OCI-LY1 (cell line): Measurements from ENCODE around the gene LPAR4.

Experiments used
- H2AFZ ChIP-seq: fragments of 200-600 bp; sonication (generic), shearing (Covaris generic); 2 replicates; pipeline ENCODE4 v1.6.0; 2014; ENCODE audit warnings: antibody characterized with exemption, mild to moderate bottlenecking, low read length
- H3F3A ChIP-seq: fragments of 200-600 bp; sonication (generic), shearing (Covaris generic); 2 replicates; pipeline ENCODE4 v1.6.0; 2014; ENCODE audit warnings: mild to moderate bottlenecking, antibody characterized with exemption, low read length, moderate library complexity; ENCODE audit not compliant: insufficient read depth
- H3K27ac ChIP-seq: fragments of 200-600 bp; sonication (generic); 2 replicates; pipeline ENCODE4 v1.5.1; 2014; ENCODE audit warnings: low read length, mixed run types, mild to moderate bottlenecking, low read depth; ENCODE audit not compliant: poor library complexity, severe bottlenecking
- H3K27me3 ChIP-seq: fragments of 200-600 bp; sonication (generic); 2 replicates; pipeline ENCODE4 v1.6.0; 2014; ENCODE audit warnings: antibody characterized with exemption, mild to moderate bottlenecking, low read length, moderate library complexity; ENCODE audit not compliant: insufficient read depth
- H3K36me3 ChIP-seq: fragments of 200-600 bp; sonication (generic); 2 replicates; pipeline ENCODE4 v1.6.1; 2014; ENCODE audit warnings: mild to moderate bottlenecking, antibody characterized with exemption, low read length, moderate library complexity, mixed read lengths; ENCODE audit not compliant: insufficient read depth
- H3K4me1 ChIP-seq: fragments of 200-600 bp; sonication (generic); 2 replicates; pipeline ENCODE4 v1.5.1; 2014; ENCODE audit warnings: mild to moderate bottlenecking, low read length, moderate library complexity; ENCODE audit not compliant: insufficient read depth, severe bottlenecking
- H3K4me2 ChIP-seq: fragments of 200-600 bp; sonication (generic), shearing (Covaris generic); 2 replicates; pipeline ENCODE4 v1.6.1; 2014; ENCODE audit warnings: low read length
- H3K4me3 ChIP-seq: fragments of 200-600 bp; sonication (generic); 2 replicates; pipeline ENCODE4 v1.5.1; 2014; ENCODE audit warnings: low read length, low read depth, mild to moderate bottlenecking, mixed read lengths; ENCODE audit not compliant: poor library complexity, severe bottlenecking
- H3K79me2 ChIP-seq: fragments of 200-600 bp; shearing (Covaris generic); 2 replicates; pipeline ENCODE4 v1.6.1; 2016; ENCODE audit warnings: mixed run types, low read length, mixed read lengths; ENCODE audit not compliant: insufficient read depth
- H3K9ac ChIP-seq: fragments of 200-600 bp; sonication (generic), shearing (Covaris generic); 2 replicates; pipeline ENCODE4 v1.6.1; 2014; ENCODE audit warnings: mild to moderate bottlenecking, low read length, mixed read lengths
- H3K9me2 ChIP-seq: fragments of 200-600 bp; sonication (generic), shearing (Covaris generic); 2 replicates; pipeline ENCODE4 v1.6.1; 2014; ENCODE audit warnings: low read depth, mild to moderate bottlenecking, low read length, mixed read lengths
- H3K9me3 ChIP-seq: fragments of 200-600 bp; shearing (Covaris generic); 2 replicates; pipeline ENCODE4 v1.6.1; 2014; ENCODE audit warnings: low read length, mixed read lengths
- H4K20me1 ChIP-seq: fragments of 200-600 bp; sonication (generic), shearing (Covaris generic); 2 replicates; pipeline ENCODE4 v1.6.0; 2016; ENCODE audit warnings: mild to moderate bottlenecking, low read length; ENCODE audit not compliant: insufficient read depth
- CTCF ChIP-seq: fragments of 200-600 bp; sonication (generic), shearing (Covaris generic); IDR thresholded peaks from 2 replicates; pipeline ENCODE4 v1.5.1; 2017; ENCODE audit warnings: mild to moderate bottlenecking, antibody characterized with exemption, low read length, moderate library complexity, mixed read lengths
- EZH2 ChIP-seq: fragments of 200-600 bp; sonication (generic), shearing (Covaris generic); IDR thresholded peaks from 2 replicates; pipeline ENCODE4 v1.8.0; 2017; ENCODE audit warnings: borderline replicate concordance, mixed run types, mild to moderate bottlenecking, antibody characterized with exemption, low read length, moderate library complexity, mixed read lengths

The LPAR4 gene

GRCh38 chrX:78747489-78747888, at the start of gene LPAR4:
Gene LPAR4, plus strand, starts transcription at chrX:78747720. Its CDS starts 7,150 bp downstream, at chrX:78754870.
- no peak within 1 kb of the TSS for H3K4me2 ChIP-seq
- no peaks in the 10 kb centered on the region for H3K79me2 ChIP-seq
- no peak within 1 kb of the TSS for H3K4me3 ChIP-seq
- H3K27me3 ChIP-seq = no peaks in the 10 kb centered on the region
- H3F3A ChIP-seq = no peaks in the 10 kb centered on the region
- no peaks in the 10 kb centered on the region for H4K20me1 ChIP-seq
- H3K4me1 ChIP-seq = peaks cover 4% of the 10 kb centered on the region
- H3K27ac ChIP-seq = no peak within 1 kb of the TSS
- H2AFZ ChIP-seq = no peak within 1 kb of the TSS
- no peaks in the 10 kb centered on the region for H3K9me3 ChIP-seq
- no peaks in the 10 kb centered on the region for H3K36me3 ChIP-seq
- TF ChIP-seq EZH2 = no peak
- no peak within 1 kb of the TSS for H3K9ac ChIP-seq
- no peaks in the 10 kb centered on the region for H3K9me2 ChIP-seq

GRCh38 chrX:78706071-78706470, 41.4 kb upstream of the LPAR4 start:
- Histone ChIP-seq H3K4me3 (no peak overlapping the region), H3K9me2 (no peaks in the 10 kb centered on the region), H3K27ac (peak overlapping the region; percentile 65), H2AFZ (no peak overlapping the region), H3F3A (no peaks in the 10 kb centered on the region), H3K79me2 (no peaks in the 10 kb centered on the region), H3K4me2 (no peak overlapping the region), H3K36me3 (no peaks in the 10 kb centered on the region), H3K9me3 (no peaks in the 10 kb centered on the region), H3K4me1 (peaks cover 17% of the 10 kb centered on the region), H4K20me1 (no peaks in the 10 kb centered on the region), H3K27me3 (no peaks in the 10 kb centered on the region), H3K9ac (no peak overlapping the region)
- TF ChIP-seq CTCF = no peak
- no peak for TF ChIP-seq EZH2

GRCh38 chrX:78708262-78708661, 39.3 kb upstream of the LPAR4 start:
- H3K4me1 ChIP-seq = peaks cover 17% of the 10 kb centered on the region
- H4K20me1 ChIP-seq = no peaks in the 10 kb centered on the region
- no peaks in the 10 kb centered on the region for H3K36me3 ChIP-seq
- no peaks in the 10 kb centered on the region for H3K9me3 ChIP-seq
- H3K27me3 ChIP-seq = no peaks in the 10 kb centered on the region
- H3K27ac ChIP-seq = no peak overlapping the region
- H3K79me2 ChIP-seq = no peaks in the 10 kb centered on the region
- no peaks in the 10 kb centered on the region for H3K9me2 ChIP-seq
- H2AFZ ChIP-seq = no peak overlapping the region
- no peaks in the 10 kb centered on the region for H3F3A ChIP-seq
- TF ChIP-seq EZH2 (no peak), CTCF (peak; percentile 41; the same call in 1 of the 2 replicates)
- no peak overlapping the region for H3K4me2 ChIP-seq
- H3K9ac ChIP-seq = no peak overlapping the region
- no peak overlapping the region for H3K4me3 ChIP-seq

GRCh38 chrX:78708816-78709215, 38.7 kb upstream of the LPAR4 start:
- Histone ChIP-seq H2AFZ (no peak overlapping the region), H3K4me1 (peaks cover 17% of the 10 kb centered on the region), H3K4me3 (no peak overlapping the region), H3K27ac (no peak overlapping the region), H3F3A (no peaks in the 10 kb centered on the region), H4K20me1 (no peaks in the 10 kb centered on the region), H3K36me3 (no peaks in the 10 kb centered on the region), H3K9ac (no peak overlapping the region), H3K9me3 (no peaks in the 10 kb centered on the region), H3K27me3 (no peaks in the 10 kb centered on the region), H3K9me2 (no peaks in the 10 kb centered on the region), H3K79me2 (no peaks in the 10 kb centered on the region), H3K4me2 (no peak overlapping the region)
- TF ChIP-seq CTCF (no peak), EZH2 (no peak)
